HPDE6-E6E7 (cell line): Measurements from ENCODE around the gene KLHL6.
"Not testable (repeated sequence)": the region's sequence is repeated elsewhere in the genome, so short reads cannot be mapped to it uniquely, and the experiment has no call there.

Experiments
- DNase-seq: peaks from one replicate; pipeline ENCODE4 v3.0.0; 2011; ENCODE audit warnings: missing footprints; ENCODE audit errors: extremely low spot score

The KLHL6 gene

GRCh38 chr3:183448369-183449128 is 107.0 kb downstream of the KLHL6 start:
- DNase-seq, result no peak

GRCh38 chr3:183447206-183448001 is 108.1 kb downstream of the KLHL6 start:
- DNase-seq, result peak; percentile 63

- DNase-seq, result no peak
Observed at GRCh38 chr3:183446838-183447205, 108.7 kb downstream of the KLHL6 start.

- DNase-seq, result no peak
Observed at GRCh38 chr3:183444748-183445147, 110.8 kb downstream of the KLHL6 start.

GRCh38 chr3:183443395-183444385 is 111.8 kb downstream of the KLHL6 start:
- DNase-seq, result no peak

- DNase-seq, result no peak
Observed at GRCh38 chr3:183442994-183443393, 112.5 kb downstream of the KLHL6 start.

GRCh38 chr3:183440521-183440920 is 115.0 kb downstream of the KLHL6 start:
- DNase-seq, result not testable (repeated sequence)

GRCh38 chr3:183439515-183439914 is 116.0 kb downstream of the KLHL6 start:
- DNase-seq, result no peak

GRCh38 chr3:183438735-183439134 is 116.8 kb downstream of the KLHL6 start:
- DNase-seq, result no peak

GRCh38 chr3:183437666-183438564 is 117.6 kb downstream of the KLHL6 start:
- DNase-seq, result no peak
